HG02588 (cell line): ENCODE measurements around the gene RSRC1.

Source experiments
- ATAC-seq: cut with Tn5 transposase; IDR thresholded peaks from one replicate; pipeline ENCODE4 v1.9.1; 2021; ENCODE audit warnings: mild to moderate bottlenecking, moderate library complexity; ENCODE audit not compliant: unreplicated experiment

RSRC1 gene

GRCh38 chr3:158568784-158569183 is 458.9 kb downstream of the RSRC1 start:
- no peak for ATAC-seq

GRCh38 chr3:158569794-158570193 is 459.9 kb downstream of the RSRC1 start:
- no peak for ATAC-seq

- peak; percentile 99 for ATAC-seq
These were observed 461.3 kb downstream of the RSRC1 start, which contains the start of gene MLF1 for GRCh38 chr3:158570999-158571702. TSS of gene MLF1 (plus strand) at chr3:158571194. CDS start at chr3:158571301, 107 bp downstream.

DNA sequence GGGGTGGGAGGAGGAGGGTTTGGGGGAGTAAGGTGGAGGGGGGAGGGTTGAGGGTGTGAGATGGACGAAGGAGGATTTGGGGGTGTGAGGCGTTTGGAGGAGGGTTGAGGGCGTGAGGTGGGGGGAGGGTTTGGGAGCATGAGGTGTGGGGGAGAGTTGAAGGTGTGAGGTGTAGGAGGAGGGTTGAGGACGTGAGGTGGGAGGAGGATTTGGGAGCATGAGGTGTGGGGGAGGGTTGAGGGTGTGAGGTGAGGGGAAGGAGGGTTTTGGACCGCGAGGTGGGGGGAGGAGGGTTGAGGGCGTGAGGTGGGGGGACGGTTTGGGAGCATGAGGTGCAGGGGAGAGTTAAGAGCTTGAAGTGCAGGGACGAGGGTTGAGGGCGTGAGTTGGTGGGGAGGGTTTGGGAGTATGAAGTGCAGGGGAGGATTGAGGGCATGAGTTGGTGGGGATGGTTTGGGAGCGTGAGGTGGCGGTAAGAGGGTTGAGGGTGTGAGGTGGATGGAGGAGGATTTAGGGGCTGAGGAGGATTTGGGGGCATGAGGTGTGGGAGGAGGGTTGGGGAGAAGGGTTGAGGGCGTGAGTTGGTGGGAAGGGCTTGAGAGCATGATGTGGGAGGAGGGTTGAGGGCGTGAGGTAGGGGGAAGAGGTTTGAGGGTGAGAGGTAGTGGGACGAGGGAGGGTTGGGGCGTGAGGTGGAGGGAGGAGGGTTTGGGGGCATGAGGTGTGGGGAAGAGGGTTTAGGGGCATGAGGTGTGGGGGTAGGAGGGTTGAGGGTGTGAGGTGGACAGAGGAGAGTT is 462.3 kb downstream of the RSRC1 start:
- no peak for ATAC-seq

DNA sequence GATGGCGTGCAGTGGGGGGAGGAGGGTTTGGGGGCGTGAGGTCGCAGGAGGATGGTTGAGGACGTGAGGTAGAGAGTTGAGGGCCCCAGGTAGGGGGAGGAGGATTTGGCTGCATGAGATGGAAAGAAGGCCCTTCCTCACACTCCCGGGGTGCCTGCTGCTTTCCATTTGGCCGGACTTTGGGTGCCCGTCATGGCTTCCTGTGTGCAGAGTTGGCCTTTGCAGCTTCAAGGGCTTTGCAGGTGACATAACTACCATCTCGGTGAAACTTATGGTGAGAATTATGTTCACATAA is 462.8 kb downstream of the RSRC1 start:
- ATAC-seq = no peak

DNA sequence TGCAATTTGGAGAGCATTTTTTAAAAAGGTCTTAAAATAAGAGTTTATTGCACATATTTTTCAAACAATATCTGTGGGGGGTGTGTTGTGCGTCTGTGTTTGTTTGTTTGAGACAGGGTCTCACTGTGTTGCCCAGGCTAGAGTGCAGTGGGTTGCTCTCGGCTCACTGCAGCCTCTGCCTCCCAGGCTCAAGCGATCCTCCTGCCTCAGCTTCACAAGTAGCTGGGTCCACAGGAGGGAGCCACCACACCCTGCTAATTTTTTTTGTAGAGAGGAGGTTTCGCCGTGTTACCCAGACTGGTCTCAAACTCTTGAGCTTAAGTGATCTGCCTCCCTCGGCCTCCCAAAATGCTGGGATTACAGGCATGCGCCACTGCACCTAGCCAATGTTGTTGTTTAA is 463.8 kb downstream of the RSRC1 start:
- ATAC-seq = no peak

- no peak for ATAC-seq
These were observed 464.8 kb downstream of the RSRC1 start for GRCh38 chr3:158574646-158575045.

- no peak for ATAC-seq
These were observed 480.3 kb downstream of the RSRC1 start for GRCh38 chr3:158590223-158590622.
